Left lobe of liver (tissue), 2 donors: ENCODE results near the gene PKD1. TPM values are rescaled to one million over a fixed set of nuclear protein-coding genes. Genes with fewer than 3 reads are reported as not detected.

Experiments
- ATAC-seq: fragments of 200-7000 bp; cut with Tn5 transposase; one replicate; pipeline ENCODE4 v1.9.1; 2020; ENCODE audit warnings: mild to moderate bottlenecking, moderate library complexity
- DNase-seq: peaks from one replicate; pipeline ENCODE4 v3.0.0-alpha.2; 2020; ENCODE audit warnings: low spot score
- total RNA-seq: library from RNA; stranded (reverse); gene quantifications from one replicate; pipeline ENCODE4 v1.2.1, GENCODE V29; 2021
- donor health status: DM: no; HTN: no; CAD: no; lungs with moderate emphysema.
- donor health status: DM: no; HTN: yes; CAD: no.

The PKD1 gene
- total RNA-seq, 1 donor from 2014 or later: 65.0 TPM

DNA sequence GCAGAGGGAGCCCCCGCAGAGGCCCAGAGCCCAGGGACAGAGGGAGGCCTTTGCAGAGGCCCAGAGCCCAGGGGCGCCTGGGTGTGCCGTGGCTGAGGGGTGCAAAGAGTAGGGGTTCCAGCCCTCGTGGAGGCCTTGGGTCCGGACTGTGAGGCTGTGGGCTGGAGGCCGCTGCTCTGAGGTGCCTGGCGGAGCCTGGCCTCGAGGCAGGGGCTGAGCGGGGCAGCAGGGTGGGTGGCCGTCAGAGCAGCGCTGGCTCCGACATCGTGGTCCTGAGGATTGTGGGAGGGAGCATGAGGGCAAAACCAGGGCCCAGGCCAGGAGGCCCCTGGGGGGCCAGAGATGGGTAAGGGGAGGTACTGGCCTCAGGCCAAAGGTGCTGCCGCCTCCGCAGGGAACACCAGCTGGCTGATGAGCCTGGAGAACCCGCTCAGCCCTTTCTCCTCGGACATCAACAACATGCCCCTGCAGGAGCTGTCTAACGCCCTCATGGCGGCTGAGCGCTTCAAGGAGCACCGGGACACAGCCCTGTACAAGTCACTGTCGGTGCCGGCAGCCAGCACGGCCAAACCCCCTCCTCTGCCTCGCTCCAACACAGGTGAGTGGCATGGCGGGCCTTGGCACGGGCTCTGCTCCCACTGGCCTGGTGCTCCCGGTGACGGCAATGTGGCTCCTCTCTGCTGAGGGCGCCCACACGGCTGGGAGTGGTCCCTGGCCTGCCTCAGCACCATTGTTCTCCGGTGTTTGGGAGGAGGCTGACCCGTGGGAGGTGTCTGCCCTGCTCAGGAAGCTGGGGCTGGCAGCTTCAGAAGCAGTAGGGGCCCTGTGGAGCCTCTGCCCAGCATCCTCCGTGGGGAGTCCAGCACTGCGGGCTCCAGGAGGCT lies 54.3 kb downstream of the PKD1 start:
- DNase-seq (no peak), ATAC-seq (peak; percentile 0)

DNA sequence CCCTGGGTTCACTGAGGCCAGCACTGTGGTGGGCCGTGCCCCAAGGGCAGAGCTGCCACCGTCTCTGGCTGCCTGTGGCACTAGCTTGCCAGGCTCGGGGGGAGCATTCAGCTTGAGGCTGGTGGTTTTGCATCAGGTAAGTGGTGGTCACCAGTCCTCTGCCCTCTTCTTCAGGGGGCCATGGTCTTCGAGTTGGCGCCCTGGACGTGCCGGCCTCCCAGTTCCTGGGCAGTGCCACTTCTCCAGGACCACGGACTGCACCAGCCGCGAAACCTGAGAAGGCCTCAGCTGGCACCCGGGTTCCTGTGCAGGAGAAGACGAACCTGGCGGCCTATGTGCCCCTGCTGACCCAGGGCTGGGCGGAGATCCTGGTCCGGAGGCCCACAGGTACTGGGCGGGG lies 55.7 kb downstream of the PKD1 start:
- ATAC-seq (no peak), DNase-seq (no peak)

DNA sequence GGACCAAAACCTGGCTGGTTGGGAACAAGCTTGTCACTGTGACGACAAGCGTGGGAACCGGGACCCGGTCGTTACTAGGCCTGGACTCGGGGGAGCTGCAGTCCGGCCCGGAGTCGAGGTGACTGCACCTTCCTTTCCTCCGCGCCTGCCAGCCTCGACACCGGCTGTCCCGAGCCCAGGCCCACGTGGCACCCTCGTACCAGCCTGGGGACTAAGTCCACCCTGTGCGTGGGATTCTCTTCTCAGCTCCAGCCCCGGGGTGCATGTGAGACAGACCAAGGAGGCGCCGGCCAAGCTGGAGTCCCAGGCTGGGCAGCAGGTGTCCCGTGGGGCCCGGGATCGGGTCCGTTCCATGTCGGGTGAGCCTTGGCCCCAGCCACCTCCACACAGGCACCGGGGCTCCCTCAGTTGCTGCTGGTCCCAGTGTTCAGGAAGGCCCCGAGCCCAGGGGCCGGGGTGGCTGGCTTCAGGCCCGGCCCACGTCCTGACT lies 56.3 kb downstream of the PKD1 start:
- no peak for DNase-seq
- ATAC-seq: no peak

DNA sequence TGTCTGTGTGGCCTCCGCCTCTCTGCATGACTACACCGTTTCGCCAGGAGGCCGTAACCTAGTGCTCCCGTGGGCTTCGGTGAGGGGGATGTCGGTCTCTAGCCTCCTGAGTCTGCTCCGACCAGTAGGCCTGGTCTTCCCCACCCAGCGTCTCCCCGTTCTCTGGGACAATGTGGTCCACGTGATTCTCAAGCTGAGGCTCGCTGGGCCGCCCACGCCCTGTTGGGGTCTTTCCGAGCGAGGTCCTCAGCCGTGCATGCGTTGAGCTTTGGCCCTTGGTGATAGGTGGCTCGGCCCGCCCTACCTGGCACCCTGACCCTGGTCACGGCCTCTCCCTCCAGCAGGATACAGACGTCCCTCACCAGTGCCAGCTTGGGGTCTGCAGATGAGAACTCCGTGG lies 57.0 kb downstream of the PKD1 start:
- no peak for DNase-seq
- no peak for ATAC-seq

DNA sequence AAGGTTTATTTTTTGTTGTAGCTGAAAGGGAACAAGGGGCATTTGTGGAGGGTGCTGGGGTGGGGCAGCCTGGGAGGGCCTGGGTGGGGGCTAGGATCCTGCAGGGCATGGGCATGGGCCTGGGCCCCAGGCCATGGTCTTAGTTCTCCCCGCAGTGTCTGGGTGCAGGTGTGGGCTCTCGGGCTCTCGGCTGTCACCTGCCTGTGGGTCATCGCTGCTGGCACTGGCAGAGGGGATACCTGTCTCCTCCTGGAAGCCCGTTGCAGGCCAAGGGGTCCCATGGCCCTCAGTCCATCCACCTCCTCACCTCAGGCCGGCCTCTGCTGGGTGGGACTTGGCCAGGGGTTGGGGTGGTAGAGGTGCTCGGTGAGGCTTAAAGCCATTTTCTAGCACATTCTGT lies 57.6 kb downstream of the PKD1 start:
- DNase-seq (no peak), ATAC-seq (no peak)

DNA sequence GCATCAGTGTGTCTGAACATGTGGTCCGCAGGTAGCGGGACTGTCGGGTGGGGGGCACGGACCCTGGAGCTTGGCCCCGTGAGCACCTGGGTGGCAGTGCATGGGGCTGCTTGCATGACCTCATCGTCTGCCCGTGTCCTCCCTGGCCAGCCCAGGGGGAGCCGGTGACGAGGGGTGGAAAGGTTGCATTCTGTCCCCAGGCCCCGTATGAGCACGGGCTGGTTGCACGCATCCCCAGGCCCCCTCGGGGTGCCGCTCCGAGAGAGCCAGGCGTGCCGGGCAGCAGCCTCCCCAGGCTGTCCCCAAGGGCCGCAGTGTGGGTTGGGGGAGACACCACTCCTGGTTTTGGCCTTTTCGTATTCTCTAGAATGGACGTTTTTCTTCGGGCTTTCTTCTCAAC lies 58.0 kb downstream of the PKD1 start:
- DNase-seq (no peak), ATAC-seq (no peak)

DNA sequence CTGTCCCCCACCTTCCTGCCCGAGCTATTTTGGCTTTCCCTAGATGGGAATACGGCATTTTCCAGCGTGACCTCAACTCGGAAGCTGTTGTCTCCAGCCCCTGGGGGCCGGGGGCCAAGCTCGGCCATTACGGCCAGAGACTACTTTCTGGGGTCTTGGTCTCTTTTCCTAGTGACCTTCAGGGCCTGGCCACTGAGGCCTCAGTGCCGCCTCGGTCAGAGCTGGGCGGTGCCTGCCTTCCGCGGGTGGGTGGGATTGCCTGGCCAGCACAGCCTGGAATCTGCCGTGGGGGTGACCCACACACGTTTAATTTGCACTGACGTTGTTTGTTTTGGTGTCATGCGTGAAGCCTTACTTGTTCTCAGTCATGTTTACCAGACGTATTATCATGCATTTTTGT lies 58.7 kb downstream of the PKD1 start:
- DNase-seq: no peak
- ATAC-seq: no peak

DNA sequence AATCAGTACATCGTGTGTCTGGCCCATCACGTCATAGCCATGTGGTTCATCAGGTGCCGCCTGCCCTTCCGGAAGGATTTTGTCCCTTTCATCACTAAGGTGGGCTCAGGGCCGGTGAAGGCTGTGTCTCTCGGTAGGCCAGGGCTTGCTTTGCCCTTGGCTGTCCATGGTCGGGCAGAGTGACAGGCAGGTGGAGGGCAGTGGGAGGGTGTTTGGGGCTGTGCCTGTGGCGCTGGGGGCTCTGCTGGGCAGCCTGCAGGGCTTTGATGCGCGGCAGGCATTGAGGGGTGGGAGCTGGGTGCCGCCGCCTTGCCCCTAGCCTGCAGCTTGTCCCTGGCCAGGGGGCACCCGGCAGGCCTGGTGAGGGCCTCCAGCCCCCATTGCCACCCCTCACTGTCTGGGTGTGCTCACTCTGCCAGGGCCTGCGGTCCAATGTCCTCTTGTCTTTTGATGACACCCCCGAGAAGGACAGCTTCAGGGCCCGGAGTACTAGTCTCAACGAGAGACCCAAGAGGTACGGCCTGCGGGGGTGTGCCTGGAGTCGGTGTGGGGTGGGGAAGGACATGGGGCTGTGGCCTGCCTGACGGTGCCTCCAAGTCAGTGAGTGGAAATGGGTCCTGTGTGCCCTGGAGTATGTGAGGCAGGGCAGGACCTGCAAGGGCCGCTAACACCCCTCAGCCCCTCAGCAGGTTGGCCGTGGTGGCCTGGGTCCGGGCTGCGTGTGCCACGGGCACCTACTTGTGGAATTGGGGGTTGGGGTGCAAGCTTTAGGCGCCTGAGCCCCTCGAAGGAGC lies 59.4 kb downstream of the PKD1 start:
- DNase-seq (no peak), ATAC-seq (no peak)

DNA sequence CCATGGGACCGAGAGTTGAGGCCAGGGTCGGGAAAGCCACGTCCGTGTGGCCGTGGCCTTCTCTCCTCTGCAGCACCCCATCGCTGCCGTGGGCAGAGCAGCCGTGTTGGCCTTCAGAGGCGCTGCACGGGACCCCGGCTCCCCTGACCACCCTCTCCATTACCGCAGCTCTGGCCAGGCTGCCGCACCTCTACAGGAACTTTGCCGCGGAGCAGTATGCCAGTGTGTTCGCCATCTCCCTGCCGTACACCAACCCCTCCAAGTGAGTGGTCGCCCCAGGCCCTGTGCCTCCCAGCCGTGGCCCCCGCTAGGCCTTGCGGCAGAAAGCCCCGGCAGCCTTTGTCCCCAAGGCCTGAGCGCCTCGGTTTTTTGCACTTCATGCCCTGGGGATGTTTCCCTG lies 60.1 kb downstream of the PKD1 start:
- no peak for ATAC-seq
- no peak for DNase-seq

DNA sequence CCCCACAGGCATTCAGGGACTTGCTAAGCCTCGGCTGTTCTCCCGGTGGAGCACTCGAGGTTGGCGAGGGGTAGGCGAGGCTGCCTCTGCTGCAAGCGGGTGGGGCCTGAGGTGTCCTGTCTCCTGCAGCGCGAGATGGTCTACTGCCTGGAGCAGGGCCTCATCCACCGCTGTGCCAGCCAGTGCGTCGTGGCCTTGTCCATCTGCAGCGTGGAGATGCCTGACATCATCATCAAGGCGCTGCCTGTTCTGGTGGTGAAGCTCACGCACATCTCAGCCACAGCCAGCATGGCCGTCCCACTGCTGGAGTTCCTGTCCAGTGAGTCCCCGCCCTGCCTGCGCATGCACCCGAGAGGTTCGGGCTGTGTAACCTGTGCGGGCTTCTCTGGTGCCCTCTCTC lies 61.6 kb downstream of the PKD1 start:
- no peak for DNase-seq
- ATAC-seq: no peak

DNA sequence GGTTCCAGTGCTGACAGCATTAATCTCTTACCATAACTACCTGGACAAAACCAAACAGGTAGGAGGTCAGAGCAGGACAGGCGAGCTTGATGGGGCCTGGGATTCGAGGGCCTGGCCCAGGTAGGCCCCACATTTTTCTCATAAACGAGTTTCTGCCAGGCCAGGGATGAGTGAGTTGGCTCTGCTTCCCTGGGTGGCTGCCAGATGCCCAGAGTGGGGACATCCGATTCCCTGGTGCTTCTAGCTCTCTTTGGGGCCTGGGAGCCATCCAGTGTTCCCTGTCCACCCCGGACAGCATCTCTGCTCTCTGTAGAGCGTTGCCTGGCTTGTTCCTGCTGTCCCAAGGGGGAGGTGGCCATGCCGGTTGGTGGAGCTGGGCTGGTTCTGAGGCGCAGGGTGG lies 62.8 kb downstream of the PKD1 start:
- DNase-seq: no peak
- no peak for ATAC-seq

DNA sequence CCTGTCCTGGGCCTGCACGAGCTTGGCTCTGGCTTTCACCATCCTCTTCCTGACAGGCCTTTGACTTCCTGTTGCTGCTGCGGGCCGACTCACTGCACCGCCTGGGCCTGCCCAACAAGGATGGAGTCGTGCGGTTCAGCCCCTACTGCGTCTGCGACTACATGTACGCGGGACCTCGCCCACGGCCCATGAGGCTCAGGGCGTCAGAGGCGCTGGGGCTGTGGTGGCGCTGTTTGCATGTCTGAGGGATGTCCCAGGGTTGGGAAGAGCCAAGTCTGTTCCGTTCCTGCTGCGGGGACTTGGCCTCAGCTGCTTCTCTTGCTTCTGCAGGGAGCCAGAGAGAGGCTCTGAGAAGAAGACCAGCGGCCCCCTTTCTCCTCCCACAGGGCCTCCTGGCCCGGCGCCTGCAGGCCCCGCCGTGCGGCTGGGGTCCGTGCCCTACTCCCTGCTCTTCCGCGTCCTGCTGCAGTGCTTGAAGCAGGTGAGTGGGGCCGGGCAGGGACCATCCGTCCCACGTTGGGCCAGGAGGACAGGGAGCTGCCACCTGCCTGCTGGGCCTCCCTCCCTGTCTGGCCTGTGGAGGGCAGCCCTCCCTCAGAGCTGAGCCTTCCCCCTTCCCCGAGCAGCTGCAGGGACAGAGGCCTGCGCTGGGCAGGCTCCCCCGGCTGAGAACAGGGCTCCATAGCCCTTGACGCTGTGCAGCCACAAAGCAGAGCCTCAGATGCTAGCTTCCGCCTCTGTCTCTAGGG lies 64.1 kb downstream of the PKD1 start:
- peak; percentile 21 for ATAC-seq
- no peak for DNase-seq

DNA sequence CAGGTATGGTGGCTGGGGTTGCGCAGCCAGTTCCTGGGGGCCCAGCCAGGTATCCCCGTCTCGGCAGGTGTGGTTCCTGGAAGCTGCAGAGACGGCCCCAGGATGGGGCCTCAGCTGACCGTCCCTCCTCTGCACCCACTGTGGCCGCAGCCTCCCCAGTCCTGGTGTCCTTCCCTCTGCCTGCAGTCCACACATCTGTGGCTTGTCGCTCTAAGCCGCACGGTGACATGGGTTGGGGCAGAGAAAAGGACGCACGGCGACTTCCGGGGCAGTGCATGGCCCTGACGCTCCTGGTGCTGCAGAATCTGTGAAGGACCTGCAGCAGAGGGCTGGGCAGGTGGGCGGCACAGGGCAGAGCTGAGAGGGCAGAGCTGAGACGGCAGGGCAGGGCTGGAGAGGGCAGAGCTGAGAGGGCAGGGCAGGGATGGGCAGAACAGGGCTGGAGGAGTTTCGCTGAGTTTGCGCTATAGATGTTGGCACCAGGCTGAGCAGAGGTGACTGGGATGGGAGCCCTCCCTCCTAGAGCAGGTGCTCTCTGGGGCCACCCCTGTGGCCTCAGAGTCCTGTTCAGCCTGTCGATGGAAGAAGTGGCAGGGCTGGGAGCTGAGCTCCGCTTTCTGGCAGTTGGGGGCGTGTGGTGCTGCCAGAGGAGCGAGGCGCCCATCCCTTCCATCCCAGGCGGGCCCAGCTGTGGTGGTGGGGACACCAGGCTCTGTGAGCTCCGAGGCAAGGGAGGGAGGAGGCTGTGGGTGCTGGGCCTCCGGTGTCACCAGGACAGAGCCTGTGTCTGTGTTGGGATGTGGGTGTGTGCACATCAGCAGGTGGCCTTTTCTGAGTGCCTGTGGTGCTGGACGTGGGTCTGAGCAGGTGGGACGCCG lies 64.9 kb downstream of the PKD1 start:
- DNase-seq: no peak
- peak; percentile 9 for ATAC-seq

DNA sequence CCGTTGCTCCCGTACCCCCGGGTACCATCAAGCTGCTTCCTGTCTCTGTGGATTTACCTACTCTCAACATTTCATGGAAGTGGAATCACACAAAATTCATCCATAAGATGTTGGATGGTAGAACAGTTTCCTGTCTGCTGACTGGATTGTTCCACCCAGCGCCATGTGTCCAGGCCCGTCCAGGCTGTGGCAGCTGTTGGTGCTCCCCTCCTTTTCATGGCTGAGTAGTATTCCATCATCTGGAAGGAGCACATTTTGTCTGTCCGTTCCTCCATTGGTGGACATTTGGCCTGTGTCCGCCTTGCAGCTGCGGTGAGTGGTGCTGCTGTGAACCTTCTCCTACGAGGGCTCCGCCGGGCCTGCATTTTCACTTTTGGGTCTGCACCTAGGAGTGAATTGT lies 69.6 kb downstream of the PKD1 start:
- DNase-seq (no peak), ATAC-seq (no peak)

DNA sequence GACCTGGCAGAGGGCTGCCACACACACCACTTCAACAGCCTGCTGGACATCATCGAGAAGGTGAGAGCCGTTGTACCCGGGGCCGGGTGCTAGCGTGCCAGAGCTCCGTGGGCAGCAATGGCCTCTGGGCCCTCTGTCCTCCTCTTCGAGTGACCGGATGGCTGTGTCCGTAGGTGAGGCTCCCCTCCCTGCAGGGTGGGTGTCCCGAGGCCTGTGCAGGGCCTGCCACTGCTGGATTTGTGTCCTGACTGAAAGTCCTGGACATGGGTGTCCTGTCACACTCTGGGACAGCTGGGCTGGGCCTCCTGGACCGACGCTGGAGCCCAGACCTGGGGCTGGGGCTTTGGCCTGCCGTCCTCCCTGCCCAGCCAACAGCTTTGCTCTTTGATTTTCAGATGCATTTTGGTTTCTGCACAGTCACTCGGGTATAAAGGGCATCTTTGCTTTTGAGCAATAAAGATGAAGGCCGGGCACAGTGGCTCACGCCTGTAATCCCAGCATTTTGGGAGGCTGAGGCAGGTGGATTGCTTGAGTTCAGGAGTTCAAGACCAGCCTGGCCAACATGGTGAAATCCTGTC lies 71.2 kb downstream of the PKD1 start:
- DNase-seq (peak; percentile 79), ATAC-seq (peak; percentile 92)

DNA sequence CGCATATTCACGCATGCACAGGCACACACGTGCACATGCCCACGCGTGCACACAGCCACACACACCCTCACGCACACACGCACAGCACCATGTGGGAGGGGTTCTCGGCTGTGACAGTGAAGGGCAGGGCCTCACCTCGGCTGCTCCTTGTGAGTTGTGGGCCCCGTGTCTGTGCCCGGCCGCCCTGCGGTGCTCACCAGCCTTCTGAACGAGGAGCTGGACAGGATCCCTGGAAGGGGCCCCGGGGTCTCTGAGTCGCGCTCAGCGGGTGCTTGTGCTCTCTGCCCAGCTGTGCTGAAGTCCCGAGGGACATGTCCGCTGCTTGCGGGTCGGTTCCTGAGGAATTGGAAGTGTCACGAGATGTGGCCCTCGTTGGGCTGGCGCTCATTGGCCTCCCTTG lies 71.8 kb downstream of the PKD1 start:
- DNase-seq (no peak), ATAC-seq (peak; percentile 2)

DNA sequence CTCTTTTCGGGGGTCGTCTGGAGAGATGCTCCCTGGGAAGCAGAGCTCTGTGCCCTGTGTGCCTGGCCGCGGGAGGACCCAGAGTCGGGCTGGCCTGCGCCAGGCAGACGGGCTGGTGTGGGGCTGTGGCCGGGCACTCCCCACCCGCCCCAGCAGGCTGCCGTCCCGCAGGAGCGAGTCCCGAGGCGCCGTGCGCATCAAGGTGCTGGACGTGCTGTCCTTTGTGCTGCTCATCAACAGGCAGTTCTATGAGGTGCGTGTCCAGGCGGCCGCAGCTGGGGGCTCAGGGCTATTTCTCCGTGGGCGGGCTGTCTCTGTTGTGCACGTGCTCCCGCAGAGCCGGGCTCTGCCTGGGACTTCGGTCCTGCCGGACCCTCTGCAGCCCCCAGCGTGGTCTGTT lies 72.9 kb downstream of the PKD1 start:
- no peak for DNase-seq

DNA sequence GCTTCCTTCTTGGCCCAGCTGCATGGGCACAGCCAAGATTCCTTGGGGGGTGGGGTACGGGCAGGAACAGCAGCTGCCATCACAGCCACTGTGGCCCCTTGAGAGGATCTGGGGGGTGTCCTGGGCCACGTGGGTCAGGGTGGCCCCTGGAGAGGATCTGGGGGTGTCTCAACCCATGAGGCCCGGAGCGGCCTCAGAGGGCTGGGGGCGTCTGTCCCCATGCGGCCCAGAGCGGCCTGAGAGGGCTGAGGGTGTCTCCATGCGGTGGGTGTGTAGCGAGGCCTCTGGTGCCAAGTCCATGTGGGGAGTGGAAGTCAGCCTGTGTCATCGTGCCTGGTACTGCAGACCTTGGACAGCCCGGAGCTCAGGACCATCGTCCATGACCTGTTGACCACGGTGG lies 74.2 kb downstream of the PKD1 start:
- ATAC-seq: no peak

More for the DNA sequence above, 72.9 kb downstream of the PKD1 start:
- ATAC-seq: no peak

DNA sequence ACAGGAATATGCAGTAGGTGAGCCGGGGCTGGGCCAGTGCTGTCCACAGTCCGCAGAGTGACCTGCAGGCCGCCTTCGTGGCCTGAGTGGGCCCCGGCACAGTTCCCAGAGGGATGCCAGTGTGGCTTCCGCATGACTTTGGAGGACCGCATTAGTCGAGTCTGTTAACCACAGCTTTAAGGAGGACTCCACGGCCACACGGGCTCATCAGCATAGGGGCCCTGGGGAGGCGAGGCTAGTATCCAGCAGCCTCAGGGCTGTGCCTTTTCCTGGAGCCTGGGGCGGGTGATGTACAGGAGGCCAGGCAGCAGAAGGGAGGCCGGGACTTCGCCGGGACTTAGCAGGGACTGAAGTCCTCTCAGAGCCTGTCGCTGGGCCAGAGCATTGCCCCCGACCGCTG lies 74.7 kb downstream of the PKD1 start:
- no peak for ATAC-seq
- DNase-seq: no peak

More for the DNA sequence above, 74.2 kb downstream of the PKD1 start:
- no peak for DNase-seq

DNA sequence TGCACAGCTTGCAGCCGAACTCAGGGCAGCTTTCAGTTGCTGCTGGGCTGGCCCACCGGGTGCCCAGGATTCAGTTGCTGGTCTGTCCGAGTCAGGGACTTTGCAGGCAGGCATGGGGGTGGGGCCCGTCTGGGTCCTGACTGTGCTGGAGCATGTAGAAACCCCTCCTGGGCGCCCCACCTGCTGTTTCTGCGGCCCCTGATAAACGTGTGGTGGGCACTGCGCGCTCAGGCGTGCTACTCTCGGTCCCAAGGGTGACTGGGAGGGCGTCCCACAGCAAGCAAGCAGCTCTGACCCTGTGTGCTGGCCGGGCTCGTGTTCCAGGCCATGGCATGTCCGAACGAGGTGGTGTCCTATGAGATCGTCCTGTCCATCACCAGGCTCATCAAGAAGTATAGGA lies 75.4 kb downstream of the PKD1 start:
- ATAC-seq (no peak), DNase-seq (no peak)
